Ishikawa (cell line): ENCODE measurements around the gene GRIFIN.
A peak's percentile ranks its signal among the peaks of the same experiment; 100 is the strongest.

Experiments
- CEBPB ChIP-seq: IDR thresholded peaks from 2 replicates; pipeline ENCODE4 v1.6.1; 2012
- CREB1 ChIP-seq: IDR thresholded peaks from 2 replicates; pipeline ENCODE4 v1.6.1; 2012; ENCODE audit warnings: low read depth
- EGR1 ChIP-seq: IDR thresholded peaks from 2 replicates; pipeline ENCODE4 v1.6.1; 2012
- EP300 ChIP-seq: IDR thresholded peaks from 2 replicates; pipeline ENCODE4 v1.6.1; 2012; ENCODE audit warnings: borderline replicate concordance
- FOXM1 ChIP-seq: IDR thresholded peaks from 2 replicates; pipeline ENCODE4 v1.6.1; 2012; ENCODE audit warnings: low read depth, borderline replicate concordance
- MAX ChIP-seq: IDR thresholded peaks from 2 replicates; pipeline ENCODE4 v1.6.1; 2012
- NFIC ChIP-seq: IDR thresholded peaks from 2 replicates; pipeline ENCODE4 v1.6.1; 2012
- RAD21 ChIP-seq: IDR thresholded peaks from 2 replicates; pipeline ENCODE4 v1.6.1; 2012; ENCODE audit warnings: low read depth
- TAF1 ChIP-seq: IDR thresholded peaks from 2 replicates; pipeline ENCODE4 v1.6.1; 2012; ENCODE audit warnings: low read depth, mild to moderate bottlenecking
- TCF12 ChIP-seq: IDR thresholded peaks from 2 replicates; pipeline ENCODE4 v1.6.1; 2012; ENCODE audit warnings: low read depth
- TEAD4 ChIP-seq: IDR thresholded peaks from 2 replicates; pipeline ENCODE4 v1.6.1; 2012
- YY1 ChIP-seq: IDR thresholded peaks from 2 replicates; pipeline ENCODE4 v1.6.1; 2012; ENCODE audit warnings: low read depth
- ZBTB7A ChIP-seq: IDR thresholded peaks from 2 replicates; pipeline ENCODE4 v1.6.1; 2012; ENCODE audit warnings: low read depth
- TF ChIP-seq, protein P1 (sequence below): IDR thresholded peaks from 2 replicates; pipeline ENCODE4 v1.6.1; 2012; ENCODE audit warnings: low read depth, mild to moderate bottlenecking
- TF ChIP-seq, protein P2 (sequence below): IDR thresholded peaks from 2 replicates; pipeline ENCODE4 v1.6.1; 2012

GRIFIN gene

GRCh38 chr7:2522780-2523433, 46.7 kb upstream of the GRIFIN start:
- TF ChIP-seq TEAD4 = peak; percentile 89
- TF ChIP-seq ZBTB7A = no peak
- no peak; the same call in 1 of the 2 replicates for TF ChIP-seq RAD21
- TF ChIP-seq TCF12 = peak; percentile 30
- peak; percentile 89 for TF ChIP-seq EGR1
- TF ChIP-seq NFIC = peak; percentile 25

GRCh38 chr7:2521952-2522591, 45.9 kb upstream of the GRIFIN start:
- TF ChIP-seq FOXM1 = no peak
- TF ChIP-seq, protein P1, sequence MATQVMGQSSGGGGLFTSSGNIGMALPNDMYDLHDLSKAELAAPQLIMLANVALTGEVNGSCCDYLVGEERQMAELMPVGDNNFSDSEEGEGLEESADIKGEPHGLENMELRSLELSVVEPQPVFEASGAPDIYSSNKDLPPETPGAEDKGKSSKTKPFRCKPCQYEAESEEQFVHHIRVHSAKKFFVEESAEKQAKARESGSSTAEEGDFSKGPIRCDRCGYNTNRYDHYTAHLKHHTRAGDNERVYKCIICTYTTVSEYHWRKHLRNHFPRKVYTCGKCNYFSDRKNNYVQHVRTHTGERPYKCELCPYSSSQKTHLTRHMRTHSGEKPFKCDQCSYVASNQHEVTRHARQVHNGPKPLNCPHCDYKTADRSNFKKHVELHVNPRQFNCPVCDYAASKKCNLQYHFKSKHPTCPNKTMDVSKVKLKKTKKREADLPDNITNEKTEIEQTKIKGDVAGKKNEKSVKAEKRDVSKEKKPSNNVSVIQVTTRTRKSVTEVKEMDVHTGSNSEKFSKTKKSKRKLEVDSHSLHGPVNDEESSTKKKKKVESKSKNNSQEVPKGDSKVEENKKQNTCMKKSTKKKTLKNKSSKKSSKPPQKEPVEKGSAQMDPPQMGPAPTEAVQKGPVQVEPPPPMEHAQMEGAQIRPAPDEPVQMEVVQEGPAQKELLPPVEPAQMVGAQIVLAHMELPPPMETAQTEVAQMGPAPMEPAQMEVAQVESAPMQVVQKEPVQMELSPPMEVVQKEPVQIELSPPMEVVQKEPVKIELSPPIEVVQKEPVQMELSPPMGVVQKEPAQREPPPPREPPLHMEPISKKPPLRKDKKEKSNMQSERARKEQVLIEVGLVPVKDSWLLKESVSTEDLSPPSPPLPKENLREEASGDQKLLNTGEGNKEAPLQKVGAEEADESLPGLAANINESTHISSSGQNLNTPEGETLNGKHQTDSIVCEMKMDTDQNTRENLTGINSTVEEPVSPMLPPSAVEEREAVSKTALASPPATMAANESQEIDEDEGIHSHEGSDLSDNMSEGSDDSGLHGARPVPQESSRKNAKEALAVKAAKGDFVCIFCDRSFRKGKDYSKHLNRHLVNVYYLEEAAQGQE = no peak
- TF ChIP-seq NFIC = no peak
- no peak for TF ChIP-seq TAF1
- TF ChIP-seq TEAD4 = no peak
- TF ChIP-seq EGR1 = no peak
- no peak for TF ChIP-seq EP300
- no peak for TF ChIP-seq CREB1
- TF ChIP-seq ZBTB7A = no peak; the same call in 1 of the 2 replicates
- TF ChIP-seq, protein P2, sequence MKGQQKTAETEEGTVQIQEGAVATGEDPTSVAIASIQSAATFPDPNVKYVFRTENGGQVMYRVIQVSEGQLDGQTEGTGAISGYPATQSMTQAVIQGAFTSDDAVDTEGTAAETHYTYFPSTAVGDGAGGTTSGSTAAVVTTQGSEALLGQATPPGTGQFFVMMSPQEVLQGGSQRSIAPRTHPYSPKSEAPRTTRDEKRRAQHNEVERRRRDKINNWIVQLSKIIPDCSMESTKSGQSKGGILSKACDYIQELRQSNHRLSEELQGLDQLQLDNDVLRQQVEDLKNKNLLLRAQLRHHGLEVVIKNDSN = no peak

DNA sequence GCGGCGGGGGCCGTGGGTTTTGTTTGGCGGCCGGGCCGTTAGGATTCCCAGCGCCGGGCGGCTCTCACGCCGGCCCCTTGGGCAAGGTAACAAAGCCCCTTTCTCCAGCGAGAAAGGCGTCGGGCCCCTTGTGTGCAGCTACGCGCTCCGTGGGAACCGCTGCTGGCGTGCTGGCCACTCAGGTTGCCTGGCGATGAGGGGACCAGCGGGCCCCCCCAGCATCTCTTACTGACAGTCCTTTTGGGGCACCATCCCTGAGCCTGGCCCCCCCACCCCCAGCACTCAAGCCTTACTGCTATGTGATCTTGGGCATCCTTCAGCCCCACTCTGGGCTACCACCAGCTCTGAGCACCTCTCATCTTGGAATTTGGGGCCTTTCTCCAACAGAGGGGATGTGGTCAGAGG, 45.1 kb upstream of the GRIFIN start:
- TF ChIP-seq FOXM1 = no peak
- no peak for TF ChIP-seq EGR1
- TF ChIP-seq, protein P1 = no peak
- TF ChIP-seq CREB1 = no peak
- TF ChIP-seq, protein P2 = no peak
- no peak for TF ChIP-seq ZBTB7A
- no peak for TF ChIP-seq RAD21
- TF ChIP-seq CEBPB = no peak
- no peak for TF ChIP-seq MAX
- TF ChIP-seq TEAD4 = no peak
- TF ChIP-seq NFIC = no peak

GRCh38 chr7:2520761-2521290, 44.6 kb upstream of the GRIFIN start:
- no peak for TF ChIP-seq YY1
- TF ChIP-seq, protein P2 = no peak
- 0 out of 2 replicates have a peak, but pooled peaks have one; percentile 7 for TF ChIP-seq ZBTB7A
- TF ChIP-seq EP300 = no peak

GRCh38 chr7:2520131-2520760, 44.0 kb upstream of the GRIFIN start:
- TF ChIP-seq ZBTB7A (0 out of 2 replicates have a peak, but pooled peaks have one; percentile 15), CREB1 (no peak)
